GM04504 (cell line): ENCODE data around the gene COMMD9.

Experiments used
- DNase-seq: peaks from one replicate; pipeline ENCODE4 v3.0.0-alpha.2; 2012; ENCODE audit warnings: low read depth

COMMD9 gene

GRCh38 chr11:36222831-36223635 lies 66.2 kb downstream of the COMMD9 start:
- peak; percentile 11 for DNase-seq
